WI38 (cell line): Measurements from ENCODE around the gene OR4C5.
"Not testable (repeated sequence)": the region's sequence is repeated elsewhere in the genome, so short reads cannot be mapped to it uniquely, and the experiment has no call there.

Source experiments
- H3K4me3 ChIP-seq: 2 replicates; pipeline ENCODE4 v1.5.1; 2011; ENCODE audit warnings: low read depth, mild to moderate bottlenecking, control low read depth, low read length
- CTCF ChIP-seq: IDR thresholded peaks from 2 replicates; pipeline ENCODE4 v1.5.1; 2012; ENCODE audit warnings: low read depth, mild to moderate bottlenecking, control low read depth, low read length

The OR4C5 gene

DNA sequence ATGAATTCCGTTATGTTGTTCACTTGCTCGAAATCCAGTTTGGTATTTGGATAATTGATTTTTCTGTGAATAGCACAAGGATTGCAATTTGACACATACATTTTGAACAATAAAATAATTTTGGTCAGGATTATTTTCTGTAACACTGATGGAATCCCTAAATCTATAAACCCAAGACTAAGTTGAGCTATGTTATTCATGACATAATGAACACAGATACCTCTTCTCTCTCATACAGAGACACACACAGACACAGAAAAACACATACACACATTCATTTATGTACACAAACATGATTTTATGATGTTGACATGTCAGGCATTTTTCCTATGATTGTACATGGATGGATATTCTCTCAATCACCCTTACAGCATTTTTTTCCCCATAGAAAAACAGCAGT is at the start of gene OR4C5:
Gene OR4C5 (minus strand): TSS at position 101 of the 400 bp plus-strand sequence. CDS start 0 bp downstream, at position 101.
- no peak within 1 kb of the TSS for H3K4me3 ChIP-seq

DNA sequence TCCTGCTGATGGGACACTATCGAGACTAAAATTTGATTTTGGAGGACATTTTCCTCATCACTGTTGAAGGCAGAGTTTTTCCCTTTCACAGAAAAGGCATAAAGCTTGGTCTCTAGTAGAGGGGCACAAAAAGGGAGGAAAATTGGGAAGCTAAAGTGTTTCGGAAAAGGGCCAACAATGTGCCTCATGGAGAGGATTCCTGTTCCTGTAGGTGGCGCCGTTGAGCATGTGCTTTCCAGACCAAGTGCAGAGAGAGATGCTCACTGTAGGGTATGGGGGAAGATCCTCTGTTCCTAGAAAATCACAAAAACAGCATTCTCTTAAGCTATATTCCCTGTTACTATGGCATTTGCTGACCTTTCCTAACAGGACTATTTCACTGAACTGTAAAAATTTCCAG is 18.4 kb upstream of the OR4C5 start:
- no peak overlapping the region for H3K4me3 ChIP-seq
- TF ChIP-seq CTCF: no peak

More for the DNA sequence above, at the start of gene OR4C5:
- no peak for TF ChIP-seq CTCF

- not testable (repeated sequence) for H3K4me3 ChIP-seq
These were observed 17.9 kb upstream of the OR4C5 start for GRCh38 chr11:48384151-48384550.

DNA sequence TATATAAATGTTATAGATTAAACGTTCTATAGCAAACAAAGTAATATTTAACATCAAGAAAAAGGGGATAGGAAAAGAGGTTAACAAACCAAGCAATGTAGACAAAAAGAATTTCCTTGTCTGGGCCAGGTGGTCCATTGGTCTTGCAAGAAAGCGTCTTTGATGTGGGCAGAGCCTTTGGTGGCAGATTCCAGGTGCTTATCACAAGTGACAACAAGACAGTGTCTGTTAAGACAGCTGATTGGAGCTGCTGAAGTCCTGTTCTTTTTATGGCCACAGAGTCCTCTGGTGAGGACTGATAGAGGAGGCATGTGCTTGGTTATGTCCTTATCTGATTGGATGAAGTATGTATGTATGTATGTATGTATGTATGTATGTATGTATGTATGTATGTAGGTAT is 5.0 kb downstream of the OR4C5 start:
- H3K4me3 ChIP-seq: not testable (repeated sequence)

DNA sequence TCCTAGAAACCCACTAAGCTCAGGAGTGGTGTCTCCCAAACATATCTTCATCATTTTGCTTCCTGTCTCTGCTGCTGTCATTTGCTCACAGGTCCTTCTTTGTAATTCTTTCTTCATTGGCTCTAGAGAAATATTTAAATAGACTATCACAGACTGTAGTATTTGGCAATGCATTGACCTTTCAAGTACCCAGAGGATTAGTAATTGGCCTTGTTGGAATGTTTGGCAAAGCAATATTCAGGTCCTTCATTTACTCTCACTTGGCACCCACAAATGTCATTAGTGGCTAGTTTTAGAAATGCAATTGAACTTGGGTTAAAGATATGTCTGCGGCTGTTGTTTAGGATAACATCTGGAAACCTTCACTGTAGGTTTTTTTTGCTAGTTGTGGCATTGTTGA is 11.6 kb downstream of the OR4C5 start:
- no peak for TF ChIP-seq CTCF
- no peak overlapping the region for H3K4me3 ChIP-seq

DNA sequence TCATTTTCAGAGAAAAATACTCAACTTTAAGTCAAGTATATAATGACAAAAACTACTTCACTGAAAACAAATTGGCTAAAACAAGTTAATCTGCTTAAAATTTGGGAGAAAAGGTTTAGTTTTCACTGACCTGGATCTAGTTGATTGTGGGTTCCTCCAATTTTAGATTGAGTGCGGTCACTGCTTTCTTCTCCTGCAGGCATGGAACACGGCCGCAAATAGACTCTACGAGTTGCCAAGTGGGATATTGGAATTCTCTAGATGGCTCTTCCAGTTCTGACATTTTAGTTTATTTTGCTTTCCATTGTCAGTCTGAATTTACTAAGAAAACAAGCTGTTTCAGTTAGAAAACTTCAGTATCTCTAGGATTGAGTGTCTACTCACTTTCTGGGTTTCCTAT is 12.3 kb downstream of the OR4C5 start:
- H3K4me3 ChIP-seq: no peak overlapping the region
- no peak for TF ChIP-seq CTCF

DNA sequence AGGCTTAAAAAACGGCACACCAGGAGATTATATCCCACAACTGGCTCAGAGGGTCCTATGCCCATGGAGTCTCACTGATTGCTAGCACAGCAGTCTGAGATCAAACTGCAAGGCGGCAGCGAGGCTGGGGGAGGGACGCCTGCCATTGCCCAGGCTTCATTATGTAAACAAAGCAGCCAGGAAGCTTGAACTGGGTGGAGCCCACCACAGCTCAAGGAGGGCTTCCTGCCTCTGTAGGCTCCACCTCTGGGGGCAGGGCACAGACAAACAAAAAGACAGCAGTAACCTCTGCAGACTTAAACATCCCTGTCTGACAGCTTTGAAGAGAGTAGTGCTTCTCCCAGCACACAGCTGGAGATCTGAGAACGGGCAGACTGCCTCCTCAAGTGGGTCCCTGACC is 20.0 kb downstream of the OR4C5 start:
- H3K4me3 ChIP-seq: not testable (repeated sequence)

DNA sequence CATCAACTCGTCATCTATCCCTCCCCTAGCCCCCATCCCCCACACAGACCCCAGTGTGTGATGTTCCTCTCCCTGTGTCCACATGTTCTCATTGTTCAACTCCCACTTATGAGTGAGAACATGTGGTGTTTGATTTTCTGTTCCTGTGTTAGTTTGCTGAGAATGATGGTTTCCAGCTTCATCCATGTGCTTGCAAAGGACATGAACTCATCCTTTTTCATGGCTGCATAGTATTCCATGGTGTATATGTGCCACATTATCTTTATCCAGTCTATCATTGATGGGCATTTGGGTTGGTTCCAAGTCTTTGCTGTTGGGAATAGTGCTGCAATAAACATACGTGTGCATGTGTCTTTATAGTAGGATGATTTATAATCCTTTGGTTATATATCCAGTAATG is 23.8 kb downstream of the OR4C5 start:
- not testable (repeated sequence) for H3K4me3 ChIP-seq

DNA sequence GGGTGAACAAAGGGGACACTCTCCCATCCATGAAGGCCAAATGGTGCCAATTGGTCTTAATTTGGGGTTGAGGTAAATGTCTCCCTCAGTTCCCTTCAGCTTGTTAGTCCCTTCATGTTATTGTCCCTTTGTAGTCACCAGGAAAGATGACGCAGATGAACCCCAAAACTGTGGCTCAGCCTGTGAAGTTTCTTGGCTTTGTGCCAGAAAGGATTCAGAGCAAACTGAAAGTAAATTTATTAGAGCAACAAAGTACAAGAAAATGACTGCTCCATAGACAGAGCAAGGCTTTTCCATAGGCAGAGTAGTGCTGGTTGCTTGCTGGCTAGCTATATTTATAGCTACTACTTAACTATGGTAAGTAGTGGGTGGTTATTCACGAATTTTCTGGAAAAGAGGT is 24.8 kb downstream of the OR4C5 start:
- TF ChIP-seq CTCF: no peak
- H3K4me3 ChIP-seq: no peak overlapping the region

- not testable (repeated sequence) for H3K4me3 ChIP-seq
These were observed 41.6 kb downstream of the OR4C5 start, which contains the start of gene OR4C3 for GRCh38 chr11:48324620-48325019. OR4C3 (plus strand) TSS chr11:48324920; CDS start chr11:48325022, 102 bp downstream.

DNA sequence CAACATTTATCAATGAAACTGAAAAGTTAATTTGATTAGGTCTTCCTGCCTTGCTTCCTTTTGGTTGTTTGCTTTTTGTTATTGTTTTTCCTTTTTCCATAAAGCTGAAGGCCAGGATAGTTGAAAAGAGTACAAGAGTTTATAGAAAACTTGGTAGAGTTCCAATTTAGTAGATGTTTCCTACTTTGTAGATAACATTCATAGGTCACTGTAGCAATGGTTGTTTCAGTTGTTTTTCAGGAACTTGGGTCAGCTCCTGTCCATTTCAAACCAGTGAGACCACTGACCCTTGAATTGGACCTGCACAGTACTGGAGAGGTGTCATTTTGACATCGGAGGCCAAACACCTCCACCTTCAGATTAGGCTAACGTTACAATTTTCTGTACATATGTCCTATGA is 46.5 kb downstream of the OR4C5 start:
- not testable (repeated sequence) for H3K4me3 ChIP-seq
